DND-41 (cell line): Measurements from ENCODE around the gene TNS3.

Experiments
- EZH2 ChIP-seq: IDR thresholded peaks from 3 replicates; pipeline ENCODE4 v1.6.1; 2012; ENCODE audit warnings: borderline replicate concordance, low read depth, mild to moderate bottlenecking, moderate library complexity, low read length, inconsistent platforms; ENCODE audit not compliant: severe bottlenecking
- TF ChIP-seq, protein P1 (sequence below): IDR thresholded peaks from 2 replicates; pipeline ENCODE4 v1.5.1; 2012; ENCODE audit warnings: borderline replicate concordance, low read length, moderate library complexity, mild to moderate bottlenecking; ENCODE audit not compliant: poor library complexity, severe bottlenecking; ENCODE audit errors: extremely low read depth

- TF ChIP-seq, protein P1, sequence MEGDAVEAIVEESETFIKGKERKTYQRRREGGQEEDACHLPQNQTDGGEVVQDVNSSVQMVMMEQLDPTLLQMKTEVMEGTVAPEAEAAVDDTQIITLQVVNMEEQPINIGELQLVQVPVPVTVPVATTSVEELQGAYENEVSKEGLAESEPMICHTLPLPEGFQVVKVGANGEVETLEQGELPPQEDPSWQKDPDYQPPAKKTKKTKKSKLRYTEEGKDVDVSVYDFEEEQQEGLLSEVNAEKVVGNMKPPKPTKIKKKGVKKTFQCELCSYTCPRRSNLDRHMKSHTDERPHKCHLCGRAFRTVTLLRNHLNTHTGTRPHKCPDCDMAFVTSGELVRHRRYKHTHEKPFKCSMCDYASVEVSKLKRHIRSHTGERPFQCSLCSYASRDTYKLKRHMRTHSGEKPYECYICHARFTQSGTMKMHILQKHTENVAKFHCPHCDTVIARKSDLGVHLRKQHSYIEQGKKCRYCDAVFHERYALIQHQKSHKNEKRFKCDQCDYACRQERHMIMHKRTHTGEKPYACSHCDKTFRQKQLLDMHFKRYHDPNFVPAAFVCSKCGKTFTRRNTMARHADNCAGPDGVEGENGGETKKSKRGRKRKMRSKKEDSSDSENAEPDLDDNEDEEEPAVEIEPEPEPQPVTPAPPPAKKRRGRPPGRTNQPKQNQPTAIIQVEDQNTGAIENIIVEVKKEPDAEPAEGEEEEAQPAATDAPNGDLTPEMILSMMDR: no peak
- no peak for TF ChIP-seq EZH2
These were observed 295.9 kb downstream of the TNS3 start for GRCh38 chr7:47285860-47286491.
